Hepatocyte (in vitro differentiated cells): Measurements from ENCODE around the gene SRD5A3. TPM values are rescaled to one million over a fixed set of nuclear protein-coding genes. Genes with fewer than 3 reads are reported as not detected.

Experiments
- DNase-seq: peaks from one replicate; pipeline ENCODE4 v3.0.0-alpha.2; 2016; ENCODE audit warnings: low spot score
- H2AFZ ChIP-seq: fragments of 200-600 bp; sonication (generic); 2 replicates; pipeline ENCODE4 v1.6.0; 2016; ENCODE audit warnings: antibody characterized with exemption, mild to moderate bottlenecking
- H3K27ac ChIP-seq: fragments of 200-600 bp; sonication (generic); 2 replicates; pipeline ENCODE4 v1.5.1; 2016; ENCODE audit warnings: mild to moderate bottlenecking
- H3K27me3 ChIP-seq: fragments of 200-600 bp; sonication (generic); 2 replicates; pipeline ENCODE4 v1.6.1; 2016
- H3K36me3 ChIP-seq: fragments of 200-600 bp; sonication (generic); replicated peaks from 2 replicates; pipeline ENCODE4 v1.5.1; 2016; ENCODE audit warnings: low read depth; ENCODE audit not compliant: insufficient read depth
- H3K4me1 ChIP-seq: fragments of 200-600 bp; sonication (generic); 2 replicates; pipeline ENCODE4 v1.5.1; 2016; ENCODE audit warnings: mild to moderate bottlenecking, moderate library complexity; ENCODE audit not compliant: insufficient read depth
- H3K4me2 ChIP-seq: fragments of 200-600 bp; sonication (generic); 2 replicates; pipeline ENCODE4 v1.6.0; 2016
- H3K4me3 ChIP-seq: fragments of 200-600 bp; sonication (generic); 2 replicates; pipeline ENCODE4 v1.5.1; 2016; ENCODE audit warnings: mild to moderate bottlenecking
- H3K79me2 ChIP-seq: fragments of 200-600 bp; sonication (generic); 2 replicates; pipeline ENCODE4 v1.6.0; 2017; ENCODE audit warnings: mild to moderate bottlenecking
- H3K9me2 ChIP-seq: fragments of 200-600 bp; sonication (generic); replicated peaks from 2 replicates; pipeline ENCODE4 v1.6.0; 2017; ENCODE audit warnings: mild to moderate bottlenecking; ENCODE audit not compliant: insufficient read depth
- H3K9me3 ChIP-seq: fragments of 200-600 bp; sonication (generic); 2 replicates; pipeline ENCODE4 v1.5.1; 2016; ENCODE audit warnings: low read depth, mild to moderate bottlenecking
- H4K20me1 ChIP-seq: fragments of 200-600 bp; sonication (generic); 2 replicates; pipeline ENCODE4 v1.6.0; 2016; ENCODE audit warnings: mild to moderate bottlenecking; ENCODE audit not compliant: insufficient read depth, poor library complexity, severe bottlenecking
- CTCF ChIP-seq: fragments of 200-600 bp; sonication (generic); IDR thresholded peaks from 2 replicates; pipeline ENCODE4 v1.5.1; 2016; ENCODE audit warnings: antibody characterized with exemption, mild to moderate bottlenecking; ENCODE audit not compliant: poor library complexity
- EZH2 ChIP-seq: fragments of 200-600 bp; sonication (generic); IDR thresholded peaks from 2 replicates; pipeline ENCODE4 v1.6.1; 2016; ENCODE audit warnings: antibody characterized with exemption, mild to moderate bottlenecking, borderline replicate concordance
- EZH2phosphoT487 ChIP-seq: fragments of 200-600 bp; sonication (generic); IDR thresholded peaks from one replicate; pipeline ENCODE4 v1.6.1; 2018; ENCODE audit warnings: antibody characterized with exemption, mild to moderate bottlenecking, low read depth, moderate library complexity; ENCODE audit not compliant: unreplicated experiment, severe bottlenecking
- WGBS: methylation state at CpG from one replicate; pipeline ENCODE4 v1.1.6; 2016; ENCODE audit warnings: low lambda C conversion rate; ENCODE audit errors: missing lambda C conversion rate; 5-methylcytosine and 5-hydroxymethylcytosine counted together
- polyA plus RNA-seq: library from polyadenylated mRNA; unstranded; fragments of >200 nt; fragmentation: Nextera tagmentation; extraction: Ambion mirVana; gene quantifications from 2 replicates; pipeline ENCODE4 v1.2.1, GENCODE V29; 2016
- total RNA-seq: library from RNA; depleted of rRNA; stranded (reverse); fragments of >200 nt; gene quantifications from 2 replicates; pipeline ENCODE4 v1.2.3, GENCODE V29; 2014

The SRD5A3 gene
- total and polyA plus RNA-seq, 2 experiments from 2014 or later = 37.5 to 64.3 TPM

- Histone ChIP-seq H2AFZ (no peak overlapping the region), H3K79me2 (no peaks in the 10 kb centered on the region), H3K9me3 (no peaks in the 10 kb centered on the region), H3K27me3 (no peaks in the 10 kb centered on the region), H3K4me1 (peaks cover under 1% of the 10 kb centered on the region), H3K4me3 (no peak overlapping the region), H3K27ac (no peak overlapping the region), H3K9me2 (no peaks in the 10 kb centered on the region), H4K20me1 (no peaks in the 10 kb centered on the region), H3K36me3 (no peaks in the 10 kb centered on the region), H3K4me2 (no peak overlapping the region)
- no peak for TF ChIP-seq EZH2
- no peak for TF ChIP-seq CTCF
- no peak for TF ChIP-seq EZH2phosphoT487
- no peak for DNase-seq
These were observed 22.7 kb upstream of the SRD5A3 start for GRCh38 chr4:55323375-55323774.

- Histone ChIP-seq H4K20me1 (no peaks in the 10 kb centered on the region), H3K36me3 (no peaks in the 10 kb centered on the region), H3K27ac (no peak overlapping the region), H2AFZ (no peak overlapping the region), H3K4me1 (no peaks in the 10 kb centered on the region), H3K9me3 (no peaks in the 10 kb centered on the region), H3K27me3 (no peaks in the 10 kb centered on the region), H3K4me3 (no peak overlapping the region), H3K9me2 (no peaks in the 10 kb centered on the region), H3K79me2 (no peaks in the 10 kb centered on the region), H3K4me2 (no peak overlapping the region)
- TF ChIP-seq CTCF (no peak), EZH2 (no peak), EZH2phosphoT487 (no peak)
- DNase-seq = no peak
These were observed 19.4 kb upstream of the SRD5A3 start for GRCh38 chr4:55326629-55327028.

DNA sequence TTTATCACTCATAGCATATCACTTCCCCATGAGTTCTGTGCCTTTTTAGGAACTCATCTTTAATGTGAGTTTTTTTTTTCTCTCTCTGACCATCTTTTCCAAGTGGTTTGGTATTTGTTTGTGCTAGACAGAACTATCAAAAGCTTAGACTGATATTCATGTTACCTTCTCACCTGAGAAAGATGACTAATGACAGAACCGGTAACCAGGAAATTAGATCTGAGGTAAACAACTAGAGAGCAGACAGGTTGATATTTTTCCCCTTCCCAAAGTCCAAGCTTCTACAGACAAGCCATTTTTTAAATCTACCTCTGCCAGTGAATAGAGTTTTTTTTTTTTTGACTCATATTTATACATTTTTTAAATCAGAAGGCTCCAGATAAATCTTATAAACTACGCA is 17.0 kb upstream of the SRD5A3 start:
- no peak for TF ChIP-seq EZH2
- no peak for TF ChIP-seq CTCF
- no peak for TF ChIP-seq EZH2phosphoT487
- 89% methylated on average over 2 of the region's 2 CpGs for WGBS
- Histone ChIP-seq H3K4me1 (no peaks in the 10 kb centered on the region), H3K27me3 (no peaks in the 10 kb centered on the region), H3K9me3 (no peaks in the 10 kb centered on the region), H3K27ac (no peak overlapping the region), H3K4me3 (no peak overlapping the region), H4K20me1 (no peaks in the 10 kb centered on the region), H2AFZ (no peak overlapping the region), H3K79me2 (no peaks in the 10 kb centered on the region), H3K4me2 (no peak overlapping the region), H3K36me3 (no peaks in the 10 kb centered on the region), H3K9me2 (no peaks in the 10 kb centered on the region)
- no peak for DNase-seq

DNA sequence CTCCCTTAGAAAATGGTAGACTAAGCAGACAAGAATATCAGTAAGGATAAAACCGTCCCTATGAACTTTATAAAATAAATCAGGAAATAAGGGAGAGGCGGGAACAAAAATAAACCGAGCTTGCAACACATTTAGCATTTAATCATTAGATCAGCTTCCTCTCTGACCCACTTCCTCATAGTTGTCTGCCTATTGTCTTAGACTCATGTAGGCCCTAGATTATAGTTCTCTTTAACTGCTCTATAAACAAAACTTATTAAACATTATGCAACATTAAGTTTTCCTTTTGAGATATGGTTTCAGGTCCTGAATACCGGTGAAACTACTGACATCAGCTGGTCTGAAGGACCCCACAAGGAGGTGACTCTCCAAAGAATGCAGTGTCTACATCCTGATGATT is 15.8 kb upstream of the SRD5A3 start:
- WGBS = 88% methylated on average over 4 of the region's 4 CpGs

More for the DNA sequence above, 15.8 kb upstream of the SRD5A3 start:
- H3K9me3 ChIP-seq = no peaks in the 10 kb centered on the region
- H3K36me3 ChIP-seq = no peaks in the 10 kb centered on the region
- TF ChIP-seq EZH2phosphoT487 = no peak
- TF ChIP-seq EZH2 = no peak
- no peak for TF ChIP-seq CTCF
- H3K27ac ChIP-seq = no peak overlapping the region
- H3K27me3 ChIP-seq = no peaks in the 10 kb centered on the region
- H3K9me2 ChIP-seq = no peaks in the 10 kb centered on the region
- H3K4me2 ChIP-seq = no peak overlapping the region
- no peak for DNase-seq
- no peak overlapping the region for H3K4me3 ChIP-seq
- no peaks in the 10 kb centered on the region for H3K4me1 ChIP-seq
- no peaks in the 10 kb centered on the region for H3K79me2 ChIP-seq
- H2AFZ ChIP-seq = no peak overlapping the region
- no peaks in the 10 kb centered on the region for H4K20me1 ChIP-seq
